ENCODE data around the gene DCHS2. TPM values are rescaled to one million over a fixed set of nuclear protein-coding genes. Genes with fewer than 3 reads are reported as not detected.

The DCHS2 gene
- total RNA-seq, 6 experiments from 2014 or later: not detected

DNA sequence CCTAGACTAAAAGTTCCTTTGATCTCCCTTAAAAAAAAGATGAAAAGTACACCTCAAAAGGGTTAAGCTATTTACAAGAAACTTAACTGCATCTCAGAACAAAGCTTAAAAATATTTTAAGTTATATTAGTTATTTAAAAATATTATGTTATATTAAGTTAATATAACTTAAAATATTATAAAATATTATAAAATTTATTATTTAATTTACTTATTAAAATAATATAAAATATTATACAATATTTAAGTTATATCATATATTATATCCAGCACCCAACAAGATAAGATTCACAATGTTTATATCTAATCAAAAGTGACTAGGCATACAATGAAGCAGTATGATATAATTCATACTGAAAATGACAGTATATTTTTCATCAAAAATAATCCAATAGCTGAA is 296.9 kb downstream of the DCHS2 start:
- Mint-ChIP-seq H3K27ac (no peak overlapping the region), H3K9me3 (peaks cover 26% of the 10 kb centered on the region), H3K4me1 (ENCODE audit: low read depth) (no peaks in the 10 kb centered on the region), H3K4me3 (no peak overlapping the region), H3K27me3 (ENCODE audit: insufficient read depth) (peaks cover 2% of the 10 kb centered on the region; the same call in 1 of the 2 replicates), H3K36me3 (ENCODE audit: low read depth) (no peaks in the 10 kb centered on the region)
- no peak for DNase-seq
- no peak for TF ChIP-seq CTCF (IDR thresholded peaks at IDR 0.05)

DNA sequence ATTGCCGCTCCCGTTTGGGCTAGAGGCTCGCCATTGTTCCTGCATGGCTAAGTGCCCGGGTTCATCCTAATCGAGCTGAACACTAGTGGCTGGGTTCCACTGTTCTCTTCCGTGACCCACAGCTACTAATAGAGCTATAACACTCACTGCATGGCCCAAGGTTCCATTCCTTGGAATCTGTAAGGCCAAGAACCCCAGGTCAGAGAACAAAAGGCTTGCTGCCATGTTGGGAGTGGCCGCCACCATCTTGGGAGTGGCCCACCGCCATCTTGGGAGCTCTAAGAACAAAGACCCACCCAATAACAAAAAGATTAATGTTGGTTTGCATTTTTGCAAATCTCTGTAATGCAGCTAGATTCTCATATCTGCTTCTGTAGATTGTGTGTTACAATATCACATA is 299.0 kb downstream of the DCHS2 start:
- no peak for TF ChIP-seq CTCF (IDR thresholded peaks at IDR 0.05)

DNA sequence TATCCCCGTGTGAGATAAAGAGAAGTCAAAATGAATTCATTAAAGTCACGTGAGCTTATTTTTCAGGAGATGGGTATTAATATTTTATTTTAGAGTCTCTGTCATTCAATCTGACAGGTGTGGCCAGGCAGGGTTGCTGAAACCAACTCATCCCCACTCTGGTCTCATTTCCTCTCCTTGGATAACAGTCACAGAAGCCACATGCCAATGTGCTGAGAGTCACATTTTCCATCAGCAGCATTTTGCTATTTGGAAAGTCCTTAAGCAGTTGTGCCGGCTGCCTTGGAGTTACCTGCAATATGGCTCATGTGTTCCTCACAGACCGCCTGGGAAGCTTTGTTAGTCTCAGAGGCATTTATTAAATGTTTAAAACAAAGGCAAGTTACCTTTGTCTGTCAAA is 302.3 kb downstream of the DCHS2 start:
- DNase-seq: no peak
- Mint-ChIP-seq H3K27ac (no peak overlapping the region), H3K9me3 (peaks cover 23% of the 10 kb centered on the region), H3K36me3 (ENCODE audit: low read depth) (0 out of 2 replicates have a peak, but pooled peaks cover 4% of the 10 kb centered on the region), H3K4me3 (no peak overlapping the region), H3K27me3 (ENCODE audit: insufficient read depth) (peaks cover 3% of the 10 kb centered on the region; the same call in 1 of the 2 replicates), H3K4me1 (ENCODE audit: low read depth) (no peaks in the 10 kb centered on the region)
- no peak for TF ChIP-seq CTCF (IDR thresholded peaks at IDR 0.05)

More for the DNA sequence above, 299.0 kb downstream of the DCHS2 start:
- Mint-ChIP-seq H3K4me3 (no peak overlapping the region), H3K36me3 (ENCODE audit: low read depth) (0 out of 2 replicates have a peak, but pooled peaks cover 4% of the 10 kb centered on the region), H3K27ac (no peak overlapping the region), H3K4me1 (ENCODE audit: low read depth) (no peaks in the 10 kb centered on the region), H3K27me3 (ENCODE audit: insufficient read depth) (peaks cover 2% of the 10 kb centered on the region; the same call in 1 of the 2 replicates), H3K9me3 (peaks cover 23% of the 10 kb centered on the region)
- no peak for DNase-seq

DNA sequence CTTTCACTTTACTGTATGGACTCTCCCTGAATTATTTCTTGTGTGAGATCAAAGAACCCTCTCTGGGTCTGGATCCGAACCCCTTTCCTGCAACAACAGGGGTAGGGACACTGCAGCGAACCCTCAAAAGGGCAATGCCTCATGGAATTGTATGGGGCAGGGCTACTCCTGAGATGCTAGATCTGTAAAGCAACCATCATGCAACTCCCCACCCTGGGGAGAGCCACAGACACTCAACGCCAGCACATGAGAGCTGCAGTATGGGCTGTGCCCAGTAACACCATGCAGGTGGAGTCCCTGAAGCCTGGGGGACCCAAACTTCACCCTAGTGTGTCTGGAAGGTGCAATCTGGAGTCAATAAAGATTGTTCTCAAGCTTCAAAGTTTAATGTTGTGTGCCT is 304.7 kb downstream of the DCHS2 start:
- Mint-ChIP-seq H3K36me3 (ENCODE audit: low read depth) (0 out of 2 replicates have a peak, but pooled peaks cover 4% of the 10 kb centered on the region), H3K4me3 (no peak overlapping the region), H3K27ac (no peak overlapping the region), H3K9me3 (peaks cover 17% of the 10 kb centered on the region), H3K4me1 (ENCODE audit: low read depth) (no peaks in the 10 kb centered on the region), H3K27me3 (ENCODE audit: insufficient read depth) (peaks cover 4% of the 10 kb centered on the region; the same call in 1 of the 2 replicates)
- DNase-seq: no peak
- no peak for TF ChIP-seq CTCF (IDR thresholded peaks at IDR 0.05)

DNA sequence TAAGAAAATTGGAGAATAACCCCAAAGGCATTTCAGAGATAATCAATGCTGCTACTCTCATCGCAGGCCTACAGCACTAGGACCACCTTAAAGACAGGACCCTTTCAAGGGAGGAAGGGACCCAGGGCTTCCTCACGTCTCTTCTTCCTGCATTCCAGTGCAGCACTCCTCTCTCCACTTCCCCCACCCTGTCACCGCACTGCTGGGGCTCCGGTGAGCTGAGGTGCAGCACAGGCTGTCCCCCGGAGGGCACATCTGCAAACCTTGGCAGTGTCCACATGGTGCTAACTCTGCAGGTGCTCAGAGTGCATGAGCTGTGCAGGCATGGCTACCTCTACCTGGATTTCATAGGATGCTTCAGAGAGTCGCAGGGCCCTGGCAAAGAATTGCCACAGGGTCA is 305.6 kb downstream of the DCHS2 start:
- no peak for TF ChIP-seq CTCF (IDR thresholded peaks at IDR 0.05)
- no peak for DNase-seq

More for the DNA sequence above, 305.6 kb downstream of the DCHS2 start:
- Mint-ChIP-seq H3K27ac (no peak overlapping the region), H3K9me3 (peaks cover 17% of the 10 kb centered on the region), H3K36me3 (ENCODE audit: low read depth) (0 out of 2 replicates have a peak, but pooled peaks cover 4% of the 10 kb centered on the region), H3K4me3 (no peak overlapping the region), H3K27me3 (ENCODE audit: insufficient read depth) (peaks cover 4% of the 10 kb centered on the region; the same call in 1 of the 2 replicates), H3K4me1 (ENCODE audit: low read depth) (no peaks in the 10 kb centered on the region)
